GM19328 (cell line): ENCODE results near the gene ATXN1.
A peak's percentile ranks its signal among the peaks of the same experiment; 100 is the strongest.

Experiments
- ATAC-seq: cut with Tn5 transposase; IDR thresholded peaks from one replicate; pipeline ENCODE4 v1.9.1; 2021; ENCODE audit warnings: mild to moderate bottlenecking, moderate library complexity; ENCODE audit not compliant: unreplicated experiment

The ATXN1 gene

DNA sequence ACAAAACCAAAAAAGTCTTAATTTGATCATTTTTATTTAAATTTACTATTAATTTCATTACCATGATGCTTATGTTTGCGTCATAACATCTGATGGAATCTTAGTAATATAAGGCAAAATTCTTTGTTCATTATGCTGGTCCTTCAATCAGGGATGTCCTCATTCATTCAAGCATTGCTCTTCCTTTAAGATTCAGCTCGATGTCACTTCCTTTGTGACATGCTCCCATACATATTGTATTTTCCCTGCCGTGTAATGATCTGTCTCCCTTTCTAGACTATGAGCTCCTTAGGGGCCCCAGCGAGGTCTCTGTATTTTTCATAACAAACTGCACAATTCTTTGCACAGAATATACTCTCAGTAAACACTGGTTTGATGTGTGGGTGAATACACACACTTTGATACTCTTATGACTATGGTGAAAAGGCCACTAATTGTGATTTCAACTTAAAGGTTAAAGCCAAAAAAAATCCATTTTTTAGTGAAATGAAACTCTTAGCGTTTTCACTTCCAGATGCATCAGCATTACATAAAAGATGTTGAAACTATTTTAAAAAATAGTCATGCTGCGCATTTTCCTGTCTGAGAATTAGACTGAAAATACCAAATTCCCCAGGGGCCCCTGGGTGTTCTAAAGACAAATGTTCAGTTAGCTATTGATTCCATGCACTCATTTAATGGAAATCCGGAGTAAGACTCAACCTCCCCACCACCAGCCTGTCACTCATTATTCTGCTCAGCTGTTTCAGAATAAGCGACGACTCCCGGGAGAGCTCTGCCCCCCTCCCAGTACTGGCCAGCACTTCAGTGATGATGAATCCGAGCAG lies 169.7 kb downstream of the ATXN1 start:
- peak; percentile 54 for ATAC-seq

- ATAC-seq = no peak
These were observed 175.5 kb downstream of the ATXN1 start for GRCh38 chr6:16585805-16586204.

DNA sequence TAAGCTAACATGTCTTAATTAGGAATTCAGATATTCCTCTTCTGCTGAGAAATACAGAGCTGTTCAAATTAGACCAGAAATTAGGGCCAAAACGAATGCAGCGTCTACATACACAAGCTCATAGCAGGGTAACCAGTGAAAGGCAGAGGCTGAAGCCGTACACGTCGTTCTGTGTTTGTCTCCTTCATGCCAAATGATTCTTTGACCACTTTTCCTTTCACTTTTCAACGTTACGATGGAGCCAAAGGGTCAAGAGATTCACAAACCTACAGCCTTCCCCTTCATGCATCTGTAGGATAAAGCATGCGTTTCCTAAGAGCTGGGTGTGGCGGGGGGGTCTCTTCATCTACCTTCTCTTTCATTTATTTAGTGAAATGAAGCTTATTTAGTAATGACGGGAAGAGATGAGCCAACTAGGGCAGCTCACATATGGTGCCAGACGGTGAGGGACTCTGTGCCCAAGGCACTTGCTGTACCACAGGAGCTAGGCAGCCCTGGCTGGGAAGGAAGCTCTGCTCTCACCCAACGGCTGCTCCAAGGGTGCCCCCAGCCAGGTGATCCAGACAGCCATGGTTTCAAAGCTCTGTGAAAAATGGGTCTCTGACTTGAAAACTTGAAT lies 178.0 kb downstream of the ATXN1 start:
- no peak for ATAC-seq

DNA sequence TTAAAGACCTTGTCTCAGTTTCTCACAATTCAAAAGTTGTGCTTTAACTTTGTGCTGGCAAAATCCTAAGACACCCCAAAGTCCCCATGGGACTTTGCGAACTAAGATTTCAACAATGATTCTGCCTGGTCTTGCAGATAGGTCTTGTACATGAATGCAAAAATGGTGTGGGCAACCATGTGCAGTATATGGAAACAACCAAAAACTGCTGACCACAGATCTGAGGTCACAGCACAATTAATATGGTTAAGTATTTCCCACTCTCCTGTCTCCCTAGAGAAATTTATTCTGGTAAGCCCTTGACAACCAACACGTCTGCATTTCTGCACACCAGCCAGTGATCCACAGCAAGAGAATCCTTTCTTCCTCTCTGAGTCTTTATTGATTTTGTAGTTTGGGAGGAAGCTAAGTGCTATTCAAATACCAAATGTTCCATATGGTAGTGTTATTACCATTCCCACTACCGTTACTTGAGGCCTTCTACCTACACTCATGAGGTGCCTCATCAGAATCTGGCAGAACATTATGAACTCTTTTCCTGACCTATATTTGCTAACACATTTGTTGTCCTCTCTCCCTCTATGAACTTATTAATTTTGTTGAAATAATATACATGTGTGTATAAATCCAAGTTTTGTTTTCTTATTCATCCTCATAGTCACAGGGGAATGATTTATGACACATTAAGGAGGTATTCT lies 178.7 kb downstream of the ATXN1 start:
- ATAC-seq = no peak

DNA sequence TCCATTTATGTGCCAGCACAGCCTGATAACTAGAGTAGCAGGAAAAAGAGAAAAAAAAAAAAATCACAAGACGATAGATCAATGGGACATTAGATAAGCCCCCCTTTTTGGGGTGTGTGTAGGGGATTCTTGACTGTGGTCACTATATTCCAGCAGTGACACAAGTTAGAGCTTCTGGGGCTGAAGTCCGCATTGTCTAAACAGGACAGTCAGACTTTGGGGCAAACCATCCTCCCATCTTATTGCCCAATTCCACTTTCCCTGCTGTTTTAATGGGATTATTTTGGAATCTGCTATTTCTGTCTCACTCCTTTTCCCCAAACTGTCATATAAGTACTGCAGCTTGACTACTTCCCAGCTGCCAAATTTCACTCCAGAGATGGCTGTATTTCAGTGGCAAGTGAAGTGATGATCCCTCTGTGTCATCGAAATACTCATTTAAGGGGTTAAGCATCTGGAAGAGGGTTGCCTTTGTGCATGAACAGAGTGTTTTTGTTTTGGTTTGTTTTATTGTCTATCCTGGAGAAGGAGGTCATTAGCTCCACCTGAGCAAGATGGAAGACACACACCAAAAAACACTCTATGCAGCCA lies 182.5 kb downstream of the ATXN1 start:
- no peak for ATAC-seq

DNA sequence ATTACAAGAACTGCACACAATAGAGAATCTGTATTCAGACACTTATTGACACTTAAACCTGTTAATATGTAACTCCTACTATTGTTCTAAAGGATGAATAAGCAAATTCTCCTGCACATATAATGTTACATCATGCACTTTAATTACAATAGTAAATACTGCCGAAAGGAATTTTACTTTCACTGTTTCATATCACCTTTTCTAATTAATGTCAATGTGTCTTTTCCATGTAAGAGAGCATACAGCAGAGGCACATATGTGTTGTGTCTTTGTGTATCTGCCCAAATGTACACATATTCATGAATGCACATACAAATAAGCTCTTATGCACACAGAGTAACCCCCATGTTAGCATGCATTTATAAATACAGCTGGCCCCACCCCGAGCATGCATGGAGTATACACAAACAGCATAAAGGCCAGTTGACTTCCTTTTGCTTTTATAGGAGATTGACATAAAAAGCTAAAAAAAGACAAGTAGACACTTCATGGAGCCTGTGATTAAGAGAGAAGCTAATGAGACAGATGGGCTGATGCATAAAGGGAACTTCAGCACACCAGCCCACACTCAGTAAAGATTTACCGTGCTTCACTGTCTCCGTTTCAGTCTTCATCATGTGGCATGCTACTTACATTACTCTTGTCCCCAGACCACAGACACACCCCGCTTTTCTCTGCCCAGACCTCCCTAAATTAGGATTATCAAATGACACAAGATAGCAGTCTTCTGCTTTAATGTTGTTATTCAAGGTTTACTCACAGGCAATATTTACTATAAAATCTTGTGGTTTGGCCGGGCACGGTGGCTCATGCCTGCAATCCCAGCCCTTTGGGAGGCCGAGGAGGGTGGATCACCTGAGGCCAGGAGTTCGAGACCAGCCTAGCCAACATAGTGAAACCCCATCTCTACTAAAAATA lies 184.6 kb downstream of the ATXN1 start:
- peak; percentile 80 for ATAC-seq

GRCh38 chr6:16575655-16576054 lies 185.6 kb downstream of the ATXN1 start:
- ATAC-seq = no peak

DNA sequence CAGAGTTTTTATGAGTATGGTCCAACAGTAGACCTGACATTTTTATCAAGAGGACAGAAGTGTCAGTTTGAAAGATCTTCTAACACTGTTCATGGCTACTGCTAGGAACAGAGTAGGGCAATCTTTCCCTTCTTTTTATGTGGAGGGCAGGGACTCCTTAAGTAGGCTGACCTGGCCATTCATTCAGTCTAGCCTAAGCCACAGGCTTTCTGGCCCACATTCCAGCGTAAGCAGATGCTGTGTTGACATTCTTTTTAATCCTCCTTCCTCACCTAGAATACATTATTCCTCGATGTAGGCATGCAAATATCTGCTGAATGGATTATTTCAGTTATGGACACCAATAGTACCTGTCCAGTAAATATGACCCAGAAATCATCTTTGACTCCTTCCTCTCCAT lies 188.3 kb downstream of the ATXN1 start:
- no peak for ATAC-seq

- no peak for ATAC-seq
These were observed 188.9 kb downstream of the ATXN1 start for GRCh38 chr6:16572317-16572716.

DNA sequence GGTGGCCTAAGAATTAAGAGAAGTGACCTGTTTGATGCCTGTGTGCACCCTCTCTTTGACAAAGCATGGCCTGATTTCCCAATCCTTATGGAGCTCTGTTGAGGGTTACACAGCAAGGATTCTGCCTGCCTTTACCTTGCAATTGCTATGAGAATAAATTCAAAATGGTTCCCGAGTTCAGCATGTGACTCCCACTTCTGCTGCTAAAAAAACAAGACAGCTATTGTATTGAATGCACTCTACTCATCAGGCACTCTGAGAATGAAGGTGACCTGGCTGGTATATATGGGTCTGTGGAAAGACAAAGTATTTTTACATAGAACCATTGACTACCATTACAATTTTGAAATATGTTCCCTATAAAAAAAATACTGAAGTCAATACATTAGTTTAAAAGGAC lies 190.3 kb downstream of the ATXN1 start:
- no peak for ATAC-seq

- no peak for ATAC-seq
These were observed 191.1 kb downstream of the ATXN1 start for GRCh38 chr6:16570221-16570553.

DNA sequence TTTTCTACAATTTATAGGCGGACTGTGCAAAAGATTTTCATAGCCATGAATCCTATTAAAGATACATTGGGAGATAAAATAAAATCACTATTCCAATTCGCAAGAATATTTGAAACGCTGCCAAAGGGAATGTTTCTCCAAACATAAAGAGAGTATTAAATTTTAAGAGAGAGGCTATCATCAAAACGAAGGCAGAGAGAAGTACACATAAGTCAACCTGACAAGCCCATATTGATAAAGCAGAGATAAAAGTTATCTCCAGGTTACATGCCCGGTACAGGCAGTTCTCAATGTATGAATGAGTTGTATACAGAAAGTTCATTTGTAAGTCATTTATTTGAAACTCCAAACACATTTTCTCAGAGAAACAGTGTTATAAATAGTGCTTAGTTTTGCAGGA lies 193.1 kb downstream of the ATXN1 start:
- no peak for ATAC-seq

GRCh38 chr6:16567071-16567470 lies 194.2 kb downstream of the ATXN1 start:
- no peak for ATAC-seq

DNA sequence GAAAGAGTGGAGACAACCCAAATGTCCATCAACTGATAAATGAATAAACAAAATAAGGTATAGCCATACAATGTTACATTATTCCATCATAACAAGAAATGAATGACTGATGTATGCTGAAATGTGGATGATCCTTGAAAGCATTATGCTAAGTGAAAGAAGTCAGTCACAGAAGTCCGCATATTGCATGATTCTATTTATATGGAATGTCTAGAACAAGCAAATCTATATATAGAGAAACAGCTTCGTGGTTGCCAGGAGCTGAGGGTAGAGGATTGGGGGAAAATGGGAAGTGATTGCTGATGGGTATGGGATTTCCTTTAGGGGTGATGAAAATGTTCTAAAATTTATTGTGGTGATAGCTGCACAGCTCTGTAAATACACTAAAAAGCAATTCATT lies 196.8 kb downstream of the ATXN1 start:
- ATAC-seq = no peak

GRCh38 chr6:16563628-16564240 lies 197.5 kb downstream of the ATXN1 start:
- ATAC-seq = no peak

- no peak for ATAC-seq
These were observed 198.8 kb downstream of the ATXN1 start for GRCh38 chr6:16562498-16562897.

GRCh38 chr6:16559071-16559470 lies 202.2 kb downstream of the ATXN1 start:
- ATAC-seq = no peak

DNA sequence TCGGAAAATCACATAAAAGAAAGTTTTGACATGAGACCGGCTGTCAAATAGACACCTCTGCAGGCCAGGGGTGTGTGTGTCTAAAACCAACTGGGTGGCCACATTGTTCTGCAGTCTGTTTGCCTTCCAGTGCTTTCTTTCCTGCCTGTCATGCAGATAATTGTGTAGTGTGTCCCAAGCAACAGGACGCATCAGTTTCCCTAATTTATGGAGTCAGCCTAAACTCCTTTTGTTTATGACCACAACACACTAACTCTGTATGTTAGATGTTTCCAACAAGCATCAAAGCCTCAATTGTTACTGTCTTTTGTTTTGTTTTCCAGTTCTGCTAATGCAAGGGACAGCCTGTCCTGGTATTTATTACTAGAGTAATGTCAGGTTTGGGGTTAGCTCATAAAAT lies 205.7 kb downstream of the ATXN1 start:
- ATAC-seq = no peak

DNA sequence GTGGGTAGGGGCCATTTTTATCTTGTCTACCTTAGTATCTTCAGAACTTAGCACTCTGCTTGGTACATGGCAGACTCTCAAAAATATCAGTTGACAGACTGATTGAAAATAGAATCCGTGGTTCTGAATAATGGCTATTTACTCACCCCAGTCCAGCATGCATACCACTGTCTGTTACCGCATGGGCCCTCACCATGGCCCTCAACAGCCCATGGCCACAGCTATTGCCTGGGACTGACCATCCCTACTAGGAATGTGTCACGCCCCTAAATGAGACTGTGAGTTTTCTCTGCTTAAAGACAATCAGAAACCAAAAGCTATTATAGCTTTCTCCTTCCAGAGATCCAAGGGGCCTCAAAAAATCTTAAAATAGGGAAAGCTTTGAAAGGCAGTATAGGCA lies 207.7 kb downstream of the ATXN1 start:
- ATAC-seq = no peak

GRCh38 chr6:16551466-16551865 lies 209.8 kb downstream of the ATXN1 start:
- ATAC-seq = no peak
